Gastrocnemius medialis (tissue), 4 donors: Measurements from ENCODE around the gene FOXP2. TPM values are rescaled to one million over a fixed set of nuclear protein-coding genes. Genes with fewer than 3 reads are reported as not detected.

Experiments
- ATAC-seq, 2 donors: fragments of 150-250 bp; one replicate each; pipeline ENCODE4 v1.9.1; 2016
- DNase-seq, 2 donors: peaks; one replicate each; pipeline ENCODE4 v3.0.0-alpha.2; 2019
- H3K27ac ChIP-seq, 4 donors: fragments of 200-600 bp; sonication (generic); 1 replicate in 1 of 4; 2 replicates in 3 of 4; pipeline ENCODE4 v1.5.1; 2016 to 2018; ENCODE audit warnings: mild to moderate bottlenecking in 2 of 4, moderate library complexity in 1 of 4
- H3K27me3 ChIP-seq, 3 donors: fragments of 200-600 bp; sonication (generic) in 2 of 3; 1 replicate in 1 of 3; 2 replicates in 2 of 3; pipeline versions ENCODE4 v1.5.1 to v1.6.0; 2016 to 2019; ENCODE audit warnings: mild to moderate bottlenecking in 1 of 3, moderate library complexity in 1 of 3
- H3K36me3 ChIP-seq, 2 donors: fragments of 200-600 bp; sonication (generic) in 1 of 2; one replicate each; pipeline ENCODE4 v1.5.1; 2017 to 2018
- H3K4me1 ChIP-seq, 2 donors: fragments of 200-600 bp; sonication (generic) in 1 of 2; one replicate each; pipeline ENCODE4 v1.5.1; 2016 to 2017; ENCODE audit warnings: mild to moderate bottlenecking in 2 of 2
- H3K4me3 ChIP-seq, 4 donors: fragments of 200-600 bp; sonication (generic) in 3 of 4; 1 replicate in 1 of 4; 2 replicates in 3 of 4; pipeline ENCODE4 v1.5.1; 2016 to 2019; ENCODE audit warnings: mild to moderate bottlenecking in 2 of 4
- H3K9me3 ChIP-seq, 3 donors: fragments of 200-600 bp; sonication (generic) in 2 of 3; 1 replicate in 1 of 3; 2 replicates in 2 of 3; pipeline ENCODE4 v1.5.1; 2016 to 2019
- POLR2A ChIP-seq, 2 donors: fragments of 450-650 bp; IDR thresholded peaks; one replicate each; pipeline ENCODE4 v1.6.1; 2017; ENCODE audit warnings: antibody characterized with exemption in 2 of 2, mild to moderate bottlenecking in 2 of 2, moderate library complexity in 2 of 2
- in situ Hi-C, 4 donors: fragments of 200-750 bp; cut with MboI; loops; one replicate each; pipeline versions ENCODE4 v1.15.0 to v1.8.0; 2017; ENCODE audit warnings: low sequenced_read_pairs in 4 of 4
- intact Hi-C: fragments of 100-400 bp; cut with DNase I; formaldehyde crosslinking; loops from one replicate; pipeline ENCODE4 v1.15.1; 2023; ENCODE audit warnings: low total_unique reads
- total RNA-seq, 4 donors: library from RNA; depleted of rRNA; stranded (reverse); fragments of >200 nt; gene quantifications; one replicate each; pipeline versions ENCODE4 v1.1.0 to v1.2.3, GENCODE V29; 2016
- TF ChIP-seq, protein P1 (sequence below), 5 experiments: fragments of 450-650 bp in 3 of 5; fragments of 200-600 bp in 2 of 5; sonication (generic) in 2 of 5; IDR thresholded peaks in 4 of 5; conservative IDR thresholded peaks in 1 of 5; 1 replicate in 4 of 5; 2 replicates in 1 of 5; pipeline ENCODE4 v1.5.1; 2016 to 2019; ENCODE audit warnings: antibody characterized with exemption in 5 of 5, mild to moderate bottlenecking in 3 of 5, moderate library complexity in 3 of 5

FOXP2 gene
- total RNA-seq, 4 donors from 2014 or later: 4.9 to 16.9 (median 7.5) TPM

DNA sequence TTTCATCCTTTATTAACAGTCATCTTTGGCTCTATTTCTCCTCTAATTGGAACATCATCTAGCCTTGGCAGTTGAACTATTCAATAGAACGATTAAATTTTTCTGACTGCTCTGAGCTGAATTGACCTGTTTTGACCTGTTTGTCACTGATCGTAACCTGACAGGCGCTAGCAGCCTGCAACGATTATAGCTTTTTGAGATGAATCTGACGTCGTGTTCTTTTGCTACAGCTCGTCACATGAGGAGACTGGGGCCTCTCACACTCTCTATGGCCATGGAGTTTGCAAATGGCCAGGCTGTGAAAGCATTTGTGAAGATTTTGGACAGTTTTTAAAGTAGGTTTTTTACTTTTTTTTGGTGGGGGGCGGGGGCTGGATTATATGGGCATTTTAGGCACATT lies 229.8 kb downstream of the FOXP2 start:
- intact Hi-C loops: no loop called here
- no peaks in the 10 kb centered on the region for H3K9me3 ChIP-seq
- no peak overlapping the region for H3K4me3 ChIP-seq
- H3K4me1 ChIP-seq: no peaks in the 10 kb centered on the region
- ATAC-seq (no peak), DNase-seq (no peak)
- H3K36me3 ChIP-seq: no peaks in the 10 kb centered on the region
- H3K27me3 ChIP-seq: no peaks in the 10 kb centered on the region
- no peak for TF ChIP-seq POLR2A (IDR thresholded peaks at IDR 0.05)
- TF ChIP-seq, protein P1, sequence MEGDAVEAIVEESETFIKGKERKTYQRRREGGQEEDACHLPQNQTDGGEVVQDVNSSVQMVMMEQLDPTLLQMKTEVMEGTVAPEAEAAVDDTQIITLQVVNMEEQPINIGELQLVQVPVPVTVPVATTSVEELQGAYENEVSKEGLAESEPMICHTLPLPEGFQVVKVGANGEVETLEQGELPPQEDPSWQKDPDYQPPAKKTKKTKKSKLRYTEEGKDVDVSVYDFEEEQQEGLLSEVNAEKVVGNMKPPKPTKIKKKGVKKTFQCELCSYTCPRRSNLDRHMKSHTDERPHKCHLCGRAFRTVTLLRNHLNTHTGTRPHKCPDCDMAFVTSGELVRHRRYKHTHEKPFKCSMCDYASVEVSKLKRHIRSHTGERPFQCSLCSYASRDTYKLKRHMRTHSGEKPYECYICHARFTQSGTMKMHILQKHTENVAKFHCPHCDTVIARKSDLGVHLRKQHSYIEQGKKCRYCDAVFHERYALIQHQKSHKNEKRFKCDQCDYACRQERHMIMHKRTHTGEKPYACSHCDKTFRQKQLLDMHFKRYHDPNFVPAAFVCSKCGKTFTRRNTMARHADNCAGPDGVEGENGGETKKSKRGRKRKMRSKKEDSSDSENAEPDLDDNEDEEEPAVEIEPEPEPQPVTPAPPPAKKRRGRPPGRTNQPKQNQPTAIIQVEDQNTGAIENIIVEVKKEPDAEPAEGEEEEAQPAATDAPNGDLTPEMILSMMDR (IDR thresholded peaks at IDR 0.05 in 4 of 5, conservative IDR thresholded peaks at IDR 0.05 in 1 of 5): no peak
- in situ Hi-C loops: no loop called here
- H3K27ac ChIP-seq: no peak overlapping the region

DNA sequence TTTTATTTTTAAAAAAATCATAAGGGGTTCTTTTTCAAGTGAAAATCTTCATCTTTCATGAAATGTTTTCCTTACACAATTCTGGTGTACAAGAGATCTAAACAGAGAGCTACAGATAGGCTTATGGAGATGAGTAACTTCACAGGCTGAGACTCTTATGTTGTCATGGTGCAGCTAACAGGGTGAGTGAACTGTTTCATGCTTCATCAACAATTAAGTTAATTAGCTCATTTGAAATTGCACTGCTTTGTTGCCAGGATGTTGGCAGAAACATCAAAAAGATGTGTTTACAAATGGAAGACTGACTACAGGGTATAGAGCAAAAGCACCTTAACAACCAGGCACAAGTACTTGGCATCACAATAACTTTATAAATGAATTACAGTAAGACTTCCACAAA lies 230.8 kb downstream of the FOXP2 start:
- Histone ChIP-seq H3K9me3 (no peaks in the 10 kb centered on the region), H3K4me3 (no peak overlapping the region), H3K4me1 (no peaks in the 10 kb centered on the region), H3K27ac (no peak overlapping the region), H3K27me3 (no peaks in the 10 kb centered on the region), H3K36me3 (no peaks in the 10 kb centered on the region)
- in situ Hi-C loops: no loop called here
- ATAC-seq (no peak), DNase-seq (no peak)
- intact Hi-C loops: no loop called here
- TF ChIP-seq POLR2A (IDR thresholded peaks at IDR 0.05): no peak
- TF ChIP-seq, protein P1 (IDR thresholded peaks at IDR 0.05 in 4 of 5, conservative IDR thresholded peaks at IDR 0.05 in 1 of 5): no peak

DNA sequence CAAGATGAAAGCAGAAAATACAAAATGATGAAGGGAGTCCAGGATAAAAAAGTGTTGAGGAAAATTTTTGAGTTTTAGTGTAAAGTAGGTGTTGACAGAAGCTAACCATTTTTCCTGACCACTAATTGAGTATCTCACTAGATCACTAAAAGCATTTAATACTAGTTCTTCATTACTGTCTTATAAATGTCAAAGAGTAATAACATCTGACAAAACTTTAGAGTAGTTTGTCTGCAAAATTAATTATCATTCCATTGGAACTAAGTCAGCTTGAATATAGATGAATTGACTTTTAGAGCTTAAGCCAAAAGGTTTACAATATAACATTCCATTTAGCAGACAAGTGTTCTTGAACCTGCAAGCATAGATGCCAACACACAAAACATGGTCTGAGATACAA lies 232.9 kb downstream of the FOXP2 start:
- Histone ChIP-seq H3K36me3 (no peaks in the 10 kb centered on the region), H3K9me3 (no peaks in the 10 kb centered on the region), H3K27me3 (no peaks in the 10 kb centered on the region), H3K27ac (no peak overlapping the region), H3K4me3 (no peak overlapping the region), H3K4me1 (no peaks in the 10 kb centered on the region)
- TF ChIP-seq, protein P1 (IDR thresholded peaks at IDR 0.05 in 4 of 5, conservative IDR thresholded peaks at IDR 0.05 in 1 of 5): no peak
- TF ChIP-seq POLR2A (IDR thresholded peaks at IDR 0.05): no peak
- ATAC-seq (no peak), DNase-seq (no peak)
- in situ Hi-C loops (no loop called here), intact Hi-C loops (no loop called here)

DNA sequence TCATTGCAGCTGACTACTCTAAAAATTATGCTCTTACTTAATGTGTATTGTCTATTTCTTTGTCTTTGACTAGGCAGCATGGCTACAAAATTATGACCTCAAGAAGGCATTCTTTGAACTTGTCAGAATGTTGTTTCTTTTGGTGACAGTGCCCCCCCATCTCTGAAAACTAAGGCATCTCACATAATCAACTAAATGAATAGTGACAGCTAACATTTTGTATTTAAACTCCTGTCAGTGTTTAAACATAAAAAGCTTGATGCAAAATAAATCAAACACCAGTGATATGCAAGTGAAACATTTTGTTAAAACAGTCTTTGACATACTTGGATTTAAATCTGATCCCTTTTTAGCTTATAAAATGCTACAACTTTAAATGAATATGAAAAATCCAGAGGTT lies 233.5 kb downstream of the FOXP2 start:
- ATAC-seq: no peak

GRCh38 chr7:114648680-114649079 lies 234.1 kb downstream of the FOXP2 start:
- H3K27me3 ChIP-seq: no peaks in the 10 kb centered on the region
- no peaks in the 10 kb centered on the region for H3K9me3 ChIP-seq
- intact Hi-C loops: no loop called here
- H3K4me3 ChIP-seq: no peak overlapping the region
- TF ChIP-seq, protein P1 (IDR thresholded peaks at IDR 0.05 in 4 of 5, conservative IDR thresholded peaks at IDR 0.05 in 1 of 5): no peak
- no peak for TF ChIP-seq POLR2A (IDR thresholded peaks at IDR 0.05)
- no peak overlapping the region for H3K27ac ChIP-seq
- ATAC-seq (no peak), DNase-seq (no peak)
- in situ Hi-C loops: no loop called here
- peaks cover 0 to under 1% of the 10 kb centered on the region in 2 donors for H3K36me3 ChIP-seq
- H3K4me1 ChIP-seq: no peaks in the 10 kb centered on the region

More for the DNA sequence above, 233.5 kb downstream of the FOXP2 start:
- no peak overlapping the region for H3K27ac ChIP-seq
- no peak overlapping the region for H3K4me3 ChIP-seq
- H3K36me3 ChIP-seq: no peaks in the 10 kb centered on the region
- no peaks in the 10 kb centered on the region for H3K4me1 ChIP-seq
- in situ Hi-C loops: no loop called here
- TF ChIP-seq, protein P1 (IDR thresholded peaks at IDR 0.05 in 4 of 5, conservative IDR thresholded peaks at IDR 0.05 in 1 of 5): no peak
- TF ChIP-seq POLR2A (IDR thresholded peaks at IDR 0.05): no peak
- intact Hi-C loops: no loop called here
- H3K9me3 ChIP-seq: no peaks in the 10 kb centered on the region
- DNase-seq: no peak
- H3K27me3 ChIP-seq: no peaks in the 10 kb centered on the region
